Lung (tissue), 12 donors: ENCODE results near the gene ARHGAP42. TPM values are rescaled to one million over a fixed set of nuclear protein-coding genes. Genes with fewer than 3 reads are reported as not detected.

Experiments
- ATAC-seq: fragments of 200-7000 bp; cut with Tn5 transposase; one replicate; pipeline ENCODE4 v1.9.1; 2020; ENCODE audit warnings: moderate number of reproducible peaks; ENCODE audit not compliant: insufficient read depth, low FRiP score
- DNase-seq, 3 donors: peaks; one replicate each; pipeline ENCODE4 v3.0.0-alpha.2; 2013 to 2017
- H3K27ac ChIP-seq, 2 donors: one replicate each; pipeline ENCODE4 v1.5.1; 2013; ENCODE audit warnings: mild to moderate bottlenecking in 2 of 2, moderate library complexity in 2 of 2, control low read depth in 1 of 2, inconsistent platforms in 1 of 2, low read depth in 1 of 2, low read length in 1 of 2
- H3K27me3 ChIP-seq, 3 donors: one replicate each; pipeline ENCODE4 v1.5.1; 2013; ENCODE audit warnings: low read length in 2 of 3; ENCODE audit not compliant: control insufficient read depth in 3 of 3, insufficient read depth in 3 of 3
- H3K36me3 ChIP-seq, 4 donors: one replicate each; pipeline ENCODE4 v1.5.1; 2013; ENCODE audit warnings: low read length in 4 of 4, mild to moderate bottlenecking in 1 of 4, moderate library complexity in 1 of 4; ENCODE audit not compliant: control insufficient read depth in 4 of 4, insufficient read depth in 4 of 4
- H3K4me1 ChIP-seq, 5 donors: one replicate each; pipeline ENCODE4 v1.5.1; 2013; ENCODE audit warnings: low read length in 5 of 5, mild to moderate bottlenecking in 2 of 5, moderate library complexity in 1 of 5; ENCODE audit not compliant: control insufficient read depth in 5 of 5, insufficient read depth in 5 of 5
- H3K4me3 ChIP-seq: one replicate; pipeline ENCODE4 v1.5.1; 2013; ENCODE audit warnings: mild to moderate bottlenecking, control low read depth, moderate library complexity
- H3K9ac ChIP-seq, 2 donors: one replicate each; pipeline ENCODE4 v1.5.1; 2013; ENCODE audit warnings: low read length in 2 of 2, control low read depth in 1 of 2; ENCODE audit not compliant: insufficient read depth in 1 of 2
- H3K9me3 ChIP-seq, 4 donors: one replicate each; pipeline ENCODE4 v1.5.1; 2013; ENCODE audit warnings: low read length in 3 of 4, mild to moderate bottlenecking in 1 of 4, moderate library complexity in 1 of 4; ENCODE audit not compliant: control insufficient read depth in 4 of 4, insufficient read depth in 3 of 4
- WGBS, 2 donors: extraction: QIAGEN DNeasy Blood & Tissue Kit; methylation state at CpG; one replicate each; pipeline ENCODE4 v1.1.7; 2013; 5-methylcytosine and 5-hydroxymethylcytosine counted together
- polyA plus RNA-seq, 2 donors: library from polyadenylated mRNA; stranded (reverse); fragments of 200-250 nt; gene quantifications; one replicate each; pipeline ENCODE4 v1.2.1, GENCODE V29; 2013
- total RNA-seq, 2 donors: library from RNA; depleted of rRNA in 1 of 2; stranded (reverse); fragments of >200 nt in 1 of 2; gene quantifications; one replicate each; pipeline ENCODE4 v1.2.1, GENCODE V29; 2014 to 2021
- TF ChIP-seq, protein P1 (sequence below): IDR thresholded peaks from 2 replicates; pipeline ENCODE4 v1.5.1; 2012; ENCODE audit warnings: mild to moderate bottlenecking; ENCODE audit errors: control extremely low read depth, extremely low read depth
- donor health status: control.
- donor health status: control.
- donor health status: Bipolar disorder and iron deficiency.
- donor health status: healthy.
- donor health status: DM: yes; HTN: yes; CAD: no.

ARHGAP42 gene
- total and polyA plus RNA-seq, 4 donors: 4.1 to 58.6 (median 10.3) TPM

DNA sequence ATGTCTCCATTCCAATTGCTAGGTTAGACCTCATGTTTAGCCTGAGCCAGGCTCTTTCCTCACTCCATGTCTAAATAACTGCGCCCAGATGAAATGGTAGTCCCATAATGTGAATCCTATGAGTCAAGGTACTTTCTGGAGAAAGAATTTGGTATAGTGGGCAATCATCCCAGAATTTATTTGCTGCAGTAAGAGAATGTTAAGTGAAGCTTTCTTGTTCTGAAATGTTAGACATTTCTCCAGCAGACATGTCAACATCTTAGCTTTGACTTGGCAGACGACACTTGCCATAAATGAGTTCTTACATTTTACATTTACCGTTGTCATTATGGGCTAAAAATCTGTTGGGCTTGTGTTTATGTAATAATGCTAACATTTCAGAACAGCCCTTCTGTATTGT, 277.3 kb downstream of the ARHGAP42 start:
- WGBS, 2 donors: 76 to 90% methylated on average over 3 of the region's 3 CpGs
- Histone ChIP-seq H3K27ac (no peak overlapping the region), H3K36me3 (peaks cover 0 to 27% (median 16%) of the 10 kb centered on the region in 4 donors), H3K4me1 (peaks cover 0 to 6% (median 0%) of the 10 kb centered on the region in 5 donors), H3K9ac (no peak overlapping the region), H3K27me3 (no peaks in the 10 kb centered on the region), H3K9me3 (peaks cover 0 to 7% (median 2%) of the 10 kb centered on the region in 4 donors), H3K4me3 (no peak overlapping the region)
- ATAC-seq (no peak), DNase-seq (no peak)
- TF ChIP-seq, protein P1, sequence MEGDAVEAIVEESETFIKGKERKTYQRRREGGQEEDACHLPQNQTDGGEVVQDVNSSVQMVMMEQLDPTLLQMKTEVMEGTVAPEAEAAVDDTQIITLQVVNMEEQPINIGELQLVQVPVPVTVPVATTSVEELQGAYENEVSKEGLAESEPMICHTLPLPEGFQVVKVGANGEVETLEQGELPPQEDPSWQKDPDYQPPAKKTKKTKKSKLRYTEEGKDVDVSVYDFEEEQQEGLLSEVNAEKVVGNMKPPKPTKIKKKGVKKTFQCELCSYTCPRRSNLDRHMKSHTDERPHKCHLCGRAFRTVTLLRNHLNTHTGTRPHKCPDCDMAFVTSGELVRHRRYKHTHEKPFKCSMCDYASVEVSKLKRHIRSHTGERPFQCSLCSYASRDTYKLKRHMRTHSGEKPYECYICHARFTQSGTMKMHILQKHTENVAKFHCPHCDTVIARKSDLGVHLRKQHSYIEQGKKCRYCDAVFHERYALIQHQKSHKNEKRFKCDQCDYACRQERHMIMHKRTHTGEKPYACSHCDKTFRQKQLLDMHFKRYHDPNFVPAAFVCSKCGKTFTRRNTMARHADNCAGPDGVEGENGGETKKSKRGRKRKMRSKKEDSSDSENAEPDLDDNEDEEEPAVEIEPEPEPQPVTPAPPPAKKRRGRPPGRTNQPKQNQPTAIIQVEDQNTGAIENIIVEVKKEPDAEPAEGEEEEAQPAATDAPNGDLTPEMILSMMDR: no peak

DNA sequence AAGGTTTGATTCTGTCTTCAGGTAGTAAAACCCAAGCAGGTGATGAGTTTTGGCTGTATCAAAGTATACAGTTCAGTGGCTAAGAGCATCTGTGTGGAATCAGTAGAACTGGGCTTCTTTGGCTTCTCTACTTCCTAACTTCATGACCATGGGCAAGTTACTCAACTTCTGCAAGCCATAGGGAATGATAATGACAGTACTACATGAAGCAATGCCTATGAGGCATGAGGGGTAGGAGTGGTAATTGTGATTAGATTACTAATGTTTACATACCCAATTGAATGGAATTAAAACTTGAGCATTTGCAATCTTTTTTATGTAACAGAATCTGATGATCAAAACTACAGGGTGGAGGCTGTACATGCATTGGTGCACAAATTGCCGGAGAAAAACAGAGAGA, 278.3 kb downstream of the ARHGAP42 start:
- Histone ChIP-seq H3K9ac (no peak overlapping the region), H3K4me3 (no peak overlapping the region), H3K36me3 (peaks cover 0 to 27% (median 16%) of the 10 kb centered on the region in 4 donors), H3K9me3 (peaks cover 0 to 11% (median 2%) of the 10 kb centered on the region in 4 donors), H3K4me1 (peaks cover 0 to 6% (median 0%) of the 10 kb centered on the region in 5 donors), H3K27ac (no peak overlapping the region), H3K27me3 (no peaks in the 10 kb centered on the region)
- TF ChIP-seq, protein P1: no peak
- no peak for DNase-seq
- 94 to 100% methylated on average over 1 of the region's 1 CpG for WGBS, 2 donors
- no peak for ATAC-seq

DNA sequence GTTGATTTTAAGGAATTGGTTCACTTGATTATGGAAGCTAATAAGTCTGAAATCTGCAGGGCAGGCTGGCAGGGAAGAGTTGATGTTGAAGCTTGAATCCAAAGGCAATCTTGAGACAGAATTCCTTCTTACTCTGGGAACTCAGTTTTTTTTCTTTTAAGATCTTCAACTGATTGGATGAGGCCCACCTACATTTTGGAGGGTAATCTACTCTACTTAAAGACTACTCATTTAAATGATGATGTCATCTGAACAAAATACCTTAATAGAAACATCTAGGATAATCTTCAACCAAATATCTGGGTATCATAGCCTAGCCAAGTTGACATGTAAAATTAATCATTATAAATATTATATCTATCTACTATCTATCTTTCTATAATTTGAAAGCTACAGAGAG, 279.3 kb downstream of the ARHGAP42 start:
- H3K4me1 ChIP-seq: peaks cover 0 to 9% (median 0%) of the 10 kb centered on the region in 5 donors
- TF ChIP-seq, protein P1: no peak
- H3K9me3 ChIP-seq: peaks cover 0 to 11% (median 2%) of the 10 kb centered on the region in 4 donors
- no peak overlapping the region for H3K27ac ChIP-seq
- peaks cover 0 to 23% (median 14%) of the 10 kb centered on the region in 4 donors for H3K36me3 ChIP-seq
- H3K27me3 ChIP-seq: no peaks in the 10 kb centered on the region
- no peak overlapping the region for H3K4me3 ChIP-seq
- H3K9ac ChIP-seq: no peak overlapping the region
- no peak for DNase-seq
- ATAC-seq: no peak

DNA sequence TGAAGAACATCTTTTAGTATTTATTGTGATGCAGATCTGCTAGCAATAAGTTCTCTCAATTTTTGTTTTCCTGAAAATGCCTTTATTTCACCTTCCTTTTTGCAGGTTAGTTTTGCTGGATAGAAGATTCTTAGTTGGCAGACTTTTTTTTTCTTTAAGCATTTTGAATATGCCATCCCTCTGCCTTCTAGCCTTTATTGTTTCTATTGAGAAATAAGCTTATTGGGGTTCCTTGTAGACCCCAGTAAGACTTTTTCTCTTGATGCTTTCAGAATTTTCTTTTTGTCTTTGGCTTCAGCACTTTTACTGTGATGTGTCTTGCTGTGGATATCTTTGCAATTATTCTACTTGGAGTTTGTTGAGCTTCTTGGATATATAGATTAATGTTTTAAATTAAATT, 281.9 kb downstream of the ARHGAP42 start:
- Histone ChIP-seq H3K9me3 (peaks cover 0 to 11% (median 2%) of the 10 kb centered on the region in 4 donors), H3K27me3 (no peaks in the 10 kb centered on the region), H3K4me1 (peaks cover 0 to 9% (median 5%) of the 10 kb centered on the region in 5 donors), H3K27ac (no peak overlapping the region), H3K9ac (no peak overlapping the region), H3K36me3 (peaks cover 0 to 16% (median 9%) of the 10 kb centered on the region in 4 donors), H3K4me3 (no peak overlapping the region)
- ATAC-seq (no peak), DNase-seq (no peak)
- TF ChIP-seq, protein P1: no peak
